Activated naive CD8-positive, alpha-beta T cell treated with anti-CD3 and anti-CD28 coated beads for 36 hours (primary cell): ENCODE results near the gene SKA3. TPM values are rescaled to one million over a fixed set of nuclear protein-coding genes. Genes with fewer than 3 reads are reported as not detected.

Source experiments
- DNase-seq: peaks from one replicate; pipeline ENCODE4 v3.0.0; 2021
- H3K27ac Mint-ChIP-seq: one replicate; pipeline ENCODE4 v1.8.0; 2022; ENCODE audit warnings: mild to moderate bottlenecking, moderate library complexity, mixed read lengths
- H3K27me3 Mint-ChIP-seq: one replicate; pipeline ENCODE4 v1.8.0; 2022; ENCODE audit warnings: mild to moderate bottlenecking, mixed read lengths
- H3K36me3 Mint-ChIP-seq: one replicate; pipeline ENCODE4 v1.8.0; 2021; ENCODE audit warnings: mild to moderate bottlenecking, mixed read lengths
- H3K4me1 Mint-ChIP-seq: one replicate; pipeline ENCODE4 v1.8.0; 2021; ENCODE audit warnings: mixed read lengths
- H3K4me3 Mint-ChIP-seq: one replicate; pipeline ENCODE4 v1.8.0; 2022; ENCODE audit warnings: mild to moderate bottlenecking, moderate library complexity, mixed read lengths
- H3K9me3 Mint-ChIP-seq: one replicate; pipeline ENCODE4 v1.8.0; 2022; ENCODE audit warnings: mixed read lengths
- total RNA-seq, 2 experiments: library from RNA; stranded (reverse); gene quantifications; one replicate each; pipeline ENCODE4 v1.2.3, GENCODE V29; 2021

SKA3 gene
- total RNA-seq, 2 experiments from 2014 or later = 51.8 to 54.2 TPM

DNA sequence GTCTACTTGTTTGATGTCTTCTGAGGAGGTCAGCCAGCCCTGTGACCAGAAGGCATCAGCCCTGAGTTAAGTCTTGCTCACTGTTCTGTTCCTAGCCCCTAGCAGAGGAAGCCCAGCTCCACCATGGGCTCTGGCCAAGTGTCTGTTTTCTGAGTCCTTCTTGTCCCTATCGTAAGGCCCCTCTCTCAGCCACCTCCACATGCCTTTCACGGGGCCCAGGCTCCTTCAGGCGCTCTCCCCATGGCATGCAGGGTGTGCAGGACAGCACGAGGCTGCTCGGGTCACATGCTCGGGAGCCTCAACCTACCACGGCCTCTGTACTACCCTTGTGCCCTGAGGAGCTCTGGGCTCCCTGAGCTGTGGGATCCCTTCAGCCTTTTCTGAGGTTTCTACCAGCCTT is 67.2 kb downstream of the SKA3 start:
- DNase-seq = no peak
- Mint-ChIP-seq H3K36me3 (no peaks in the 10 kb centered on the region), H3K27ac (no peak overlapping the region), H3K9me3 (no peaks in the 10 kb centered on the region), H3K4me1 (no peaks in the 10 kb centered on the region), H3K4me3 (no peak overlapping the region), H3K27me3 (no peaks in the 10 kb centered on the region)

DNA sequence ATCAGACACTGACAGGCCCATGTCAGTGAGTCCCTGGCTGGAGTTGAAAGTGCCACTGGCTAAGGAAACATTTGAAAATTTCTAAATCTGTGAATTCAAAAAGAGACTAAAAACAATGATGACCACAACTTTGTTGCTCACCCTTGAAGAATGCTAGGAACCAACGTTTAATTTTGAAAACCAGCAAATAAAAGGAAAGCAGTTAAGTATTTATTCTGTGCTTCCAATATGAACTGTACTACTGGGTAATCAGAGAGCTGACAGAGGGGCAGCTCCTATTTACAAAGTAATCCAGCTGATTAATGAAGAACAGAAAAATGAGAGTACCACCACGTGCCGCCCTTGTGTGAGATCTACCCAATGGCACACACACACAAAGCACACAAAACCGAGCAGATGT is 70.3 kb downstream of the SKA3 start:
- no peak for DNase-seq
- no peaks in the 10 kb centered on the region for H3K9me3 Mint-ChIP-seq
- no peak overlapping the region for H3K27ac Mint-ChIP-seq
- H3K4me1 Mint-ChIP-seq = no peaks in the 10 kb centered on the region
- H3K36me3 Mint-ChIP-seq = no peaks in the 10 kb centered on the region
- H3K4me3 Mint-ChIP-seq = no peak overlapping the region
- H3K27me3 Mint-ChIP-seq = no peaks in the 10 kb centered on the region

DNA sequence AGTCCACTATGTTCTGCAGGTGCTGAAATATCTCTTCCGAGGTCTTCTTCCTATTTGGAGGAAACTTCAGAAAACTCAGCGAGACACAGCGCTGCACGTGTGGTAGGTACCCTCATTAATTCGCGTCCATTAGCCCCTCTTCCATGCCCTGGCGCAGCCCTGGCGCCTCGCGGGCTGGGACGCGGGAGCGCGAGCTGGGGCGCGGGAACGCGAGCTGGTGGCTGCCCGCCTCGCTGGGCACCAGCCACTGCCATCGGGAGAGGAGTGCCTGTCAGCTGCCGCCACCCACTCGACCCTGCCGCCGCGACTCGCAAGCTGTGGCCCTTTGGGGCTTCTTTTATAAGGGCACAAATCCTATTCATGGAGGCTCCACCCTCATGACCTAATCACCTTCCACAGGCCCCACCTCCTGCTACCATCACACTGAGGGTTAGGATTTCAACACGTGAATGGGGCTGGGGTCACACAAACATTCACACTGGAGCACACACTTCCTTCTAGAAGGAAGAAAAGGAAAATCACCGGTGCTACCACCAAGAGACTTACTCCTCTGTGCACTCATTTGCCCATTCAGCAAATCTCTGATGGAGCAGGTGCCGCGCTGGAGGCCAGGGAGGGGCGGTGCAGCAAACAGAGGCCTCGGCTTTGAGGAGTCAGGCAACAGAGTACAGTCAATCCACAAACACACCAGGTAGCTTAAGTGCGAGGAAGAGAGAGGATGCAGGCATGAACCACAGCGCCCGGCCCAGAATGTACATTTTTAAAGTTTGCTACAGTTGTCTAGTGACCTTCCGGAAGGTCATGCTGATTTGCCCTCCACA is 71.9 kb downstream of the SKA3 start:
- no peak overlapping the region for H3K27ac Mint-ChIP-seq

More for the DNA sequence above, 71.9 kb downstream of the SKA3 start:
- no peak overlapping the region for H3K4me3 Mint-ChIP-seq
- H3K36me3 Mint-ChIP-seq = no peaks in the 10 kb centered on the region
- no peaks in the 10 kb centered on the region for H3K27me3 Mint-ChIP-seq
- H3K4me1 Mint-ChIP-seq = no peaks in the 10 kb centered on the region
- DNase-seq = no peak
- H3K9me3 Mint-ChIP-seq = no peaks in the 10 kb centered on the region

Other genes starting within 250 kb of the SKA3 start
- 1 to 10 TPM in 1 of 2 experiments, under 1 TPM in 1; 0.99 to 1.0 TPM for gene LATS2, start 115.0 kb downstream of the SKA3 start, total RNA-seq
- 100 to 1,000 TPM; 298 to 317 TPM for gene SAP18, start 36.4 kb downstream of the SKA3 start, total RNA-seq
- 10 to 100 TPM; 26.1 to 26.8 TPM for gene MRPL57, start 106 bp upstream of the SKA3 start, total RNA-seq